ENCODE results near the gene IFIT1. TPM values are rescaled to one million over a fixed set of nuclear protein-coding genes. Genes with fewer than 3 reads are reported as not detected.

Gene IFIT1
- total RNA-seq, 4 donors from 2014 or later, result 10.6 to 15.4 (median 11.9) TPM

- Histone ChIP-seq H3K9me3 (no peaks in the 10 kb centered on the region), H3K27me3 (no peaks in the 10 kb centered on the region), H3K27ac (replicated peaks in 1 of 4) (no peak overlapping the region), H3K36me3 (no peaks in the 10 kb centered on the region), H3K4me1 (peaks cover 15 to 49% (median 32%) of the 10 kb centered on the region in 4 donors), H3K4me3 (no peak overlapping the region)
- DNase-seq (ENCODE audit: extremely low spot score), result no peak
- intact Hi-C loops (cut with DNase I), result no loop called here
- 83% methylated on average over 1 of the region's 1 CpG for WGBS
- TF ChIP-seq POLR2A (IDR thresholded peaks at IDR 0.05; ENCODE audit: low read depth) (no peak), POLR2AphosphoS5 (IDR thresholded peaks at IDR 0.05) (no peak), EP300 (IDR thresholded peaks at IDR 0.05) (no peak), CTCF (IDR thresholded peaks at IDR 0.05) (no peak)
Observed at GRCh38 chr10:89364531-89364930, 27.9 kb upstream of the IFIT1 start.

GRCh38 chr10:89367529-89367928, 24.9 kb upstream of the IFIT1 start:
- Histone ChIP-seq H3K27ac (replicated peaks in 1 of 4) (peak overlapping the region; percentile 30 to 62 (median 42)), H3K36me3 (no peaks in the 10 kb centered on the region), H3K4me1 (peaks cover 15 to 49% (median 33%) of the 10 kb centered on the region in 4 donors), H3K4me3 (no peak overlapping the region), H3K27me3 (no peaks in the 10 kb centered on the region), H3K9me3 (no peaks in the 10 kb centered on the region)
- no peak for TF ChIP-seq CTCF (IDR thresholded peaks at IDR 0.05)
- 43% methylated on average over 4 of the region's 4 CpGs for WGBS
- intact Hi-C loops (cut with DNase I), result no loop called here
- no peak for DNase-seq (ENCODE audit: extremely low spot score)

- Histone ChIP-seq H3K27ac (replicated peaks in 1 of 4) (peak overlapping the region; percentile 30 to 62 (median 42)), H3K36me3 (no peaks in the 10 kb centered on the region), H3K9me3 (no peaks in the 10 kb centered on the region), H3K27me3 (no peaks in the 10 kb centered on the region), H3K4me1 (peaks cover 12 to 44% (median 34%) of the 10 kb centered on the region in 4 donors), H3K4me3 (no peak overlapping the region)
- DNase-seq (ENCODE audit: extremely low spot score), result no peak
- no peak for TF ChIP-seq EP300 (IDR thresholded peaks at IDR 0.05)
- no peak for TF ChIP-seq POLR2A (IDR thresholded peaks at IDR 0.05; ENCODE audit: low read depth)
- TF ChIP-seq CTCF (IDR thresholded peaks at IDR 0.05), result no peak
- no peak for TF ChIP-seq POLR2AphosphoS5 (IDR thresholded peaks at IDR 0.05)
- intact Hi-C loops (cut with DNase I), result no loop called here
- 80% methylated on average over 1 of the region's 1 CpG for WGBS
Observed at GRCh38 chr10:89368129-89368528, 24.3 kb upstream of the IFIT1 start.

GRCh38 chr10:89369156-89370105, 23.0 kb upstream of the IFIT1 start:
- no peaks in the 10 kb centered on the region for H3K9me3 ChIP-seq
- no peak for DNase-seq (ENCODE audit: extremely low spot score)
- TF ChIP-seq CTCF (IDR thresholded peaks at IDR 0.05), result peak; percentile 29 to 48 (median 46)
- no peak for TF ChIP-seq POLR2A (IDR thresholded peaks at IDR 0.05; ENCODE audit: low read depth)
- TF ChIP-seq POLR2AphosphoS5 (IDR thresholded peaks at IDR 0.05), result no peak
- no peak for TF ChIP-seq EP300 (IDR thresholded peaks at IDR 0.05)
- WGBS, result 78% methylated on average over 5 of the region's 5 CpGs
- intact Hi-C loops (cut with DNase I), result loop anchor here (5.0 kb wide), 1 partner anchor 32 kb away; no protein-coding TSS in a partner anchor
- H3K4me1 ChIP-seq, result peaks cover 25 to 43% (median 40%) of the 10 kb centered on the region in 4 donors
- H3K27me3 ChIP-seq, result no peaks in the 10 kb centered on the region
- peak overlapping the region in 1 of 4 donors; percentile 0 for H3K27ac ChIP-seq (replicated peaks in 1 of 4)
- no peak overlapping the region for H3K4me3 ChIP-seq
- H3K36me3 ChIP-seq, result no peaks in the 10 kb centered on the region
